Activated T-helper 9 cell treated with anti-CD3 and anti-CD28 coated beads, Interleukin-2, amount 50 U/mL, for 16 hours (primary cell): ENCODE data around the gene ADGRF3.
"Not testable (repeated sequence)": the region's sequence is repeated elsewhere in the genome, so short reads cannot be mapped to it uniquely, and the experiment has no call there.

Source experiments
- DNase-seq: peaks from one replicate; pipeline ENCODE4 v3.0.0-alpha.2; 2020; ENCODE audit warnings: low read depth

ADGRF3 gene

DNA sequence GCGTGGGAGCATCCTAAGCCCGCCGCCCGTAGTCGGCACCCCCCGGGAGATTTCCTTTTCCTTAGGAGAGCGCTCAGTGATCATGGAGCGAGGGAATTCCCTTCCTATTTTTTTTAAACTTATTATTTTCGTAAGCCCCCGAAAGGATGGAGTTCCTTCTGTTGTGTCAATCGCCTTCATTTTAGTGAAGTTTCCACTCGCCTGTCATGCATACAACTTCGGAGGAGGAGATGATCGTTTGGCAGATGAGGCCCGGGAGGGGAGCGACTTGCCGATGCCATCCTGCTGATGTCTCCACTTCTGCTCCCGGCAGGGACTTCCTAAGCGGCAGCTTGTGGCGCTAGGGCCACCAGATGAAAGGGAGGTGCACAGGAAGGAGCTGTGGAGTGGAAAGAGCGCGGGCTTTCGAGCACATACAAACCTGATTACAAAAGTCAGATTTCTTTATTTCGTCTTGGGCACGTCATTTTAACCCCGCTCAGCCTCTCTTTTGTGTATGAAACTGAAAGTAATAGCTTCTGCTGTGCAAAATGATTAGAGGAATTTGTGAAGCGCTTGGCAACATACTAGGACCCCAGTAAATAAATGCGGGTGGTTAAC is at the start of gene ADGRF3:
Gene ADGRF3 (minus strand): TSS at position 336 of the 600 bp plus-strand sequence. CDS start 555 bp downstream, outside the sequence.
- peak; percentile 33 for DNase-seq

GRCh38 chr2:26395394-26395793 is 48.8 kb upstream of the ADGRF3 start:
- no peak for DNase-seq

DNA sequence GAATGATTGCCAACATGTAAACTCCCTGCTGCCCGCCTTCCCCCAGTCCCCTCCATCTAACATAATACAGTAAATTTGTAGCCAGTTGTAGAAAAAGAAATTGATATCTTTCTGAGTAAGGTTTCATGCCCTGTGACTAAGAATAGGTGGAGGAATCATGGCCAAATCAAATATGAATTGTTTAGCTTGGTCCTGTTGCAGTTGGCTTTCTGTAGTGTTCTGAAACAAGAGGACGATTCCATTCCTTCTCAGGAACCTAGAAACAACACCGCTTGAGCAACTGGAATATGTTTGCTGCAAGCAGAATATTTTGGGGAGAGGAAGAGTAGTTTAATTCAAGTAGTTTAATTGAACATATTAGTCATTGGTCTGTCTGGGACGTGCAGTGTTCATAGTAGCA is 48.1 kb upstream of the ADGRF3 start:
- no peak for DNase-seq

- no peak for DNase-seq
Observed at GRCh38 chr2:26387189-26387588, 40.6 kb upstream of the ADGRF3 start.

GRCh38 chr2:26384597-26384996 is 38.0 kb upstream of the ADGRF3 start:
- no peak for DNase-seq

DNA sequence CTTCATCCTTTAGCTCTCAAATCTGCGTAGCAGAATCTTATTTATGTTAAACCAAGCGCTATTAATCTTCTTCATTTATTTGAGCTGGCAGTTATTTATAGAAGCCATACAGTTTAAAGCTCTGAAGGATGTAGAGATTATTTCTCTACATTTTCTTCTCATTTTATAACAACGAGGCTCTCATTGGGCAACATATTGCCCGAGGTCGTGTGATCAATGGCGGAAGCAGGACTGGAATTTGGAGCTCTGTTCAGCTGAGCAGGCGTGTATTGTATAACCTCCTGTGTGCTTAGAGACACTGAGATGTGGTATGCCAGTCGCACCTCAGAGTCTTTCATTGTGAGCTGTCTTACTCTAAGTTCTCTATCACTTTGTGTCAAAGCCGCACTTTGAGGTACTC is 37.6 kb upstream of the ADGRF3 start:
- DNase-seq = no peak

DNA sequence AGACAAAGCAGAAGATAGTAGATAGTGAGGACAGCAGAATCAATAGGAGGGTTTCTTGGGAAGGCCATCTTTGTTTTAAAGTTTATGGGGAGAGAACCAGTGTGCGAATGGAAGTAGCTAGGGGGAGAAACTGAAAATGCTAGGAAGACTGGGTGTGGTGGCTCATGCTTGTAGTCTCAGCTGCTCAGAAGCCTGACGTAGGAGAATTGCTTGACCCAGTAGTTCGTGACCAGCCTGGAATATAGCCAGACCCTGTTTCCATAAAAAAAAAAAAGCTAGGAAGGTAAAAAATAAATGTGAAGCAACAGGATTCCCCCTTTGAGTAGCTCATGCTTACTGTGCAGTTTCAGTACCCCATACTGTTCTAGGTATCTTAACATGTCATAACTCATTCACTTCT is 36.0 kb upstream of the ADGRF3 start:
- DNase-seq = no peak

- no peak for DNase-seq
Observed at GRCh38 chr2:26380281-26380680, 33.7 kb upstream of the ADGRF3 start.

DNA sequence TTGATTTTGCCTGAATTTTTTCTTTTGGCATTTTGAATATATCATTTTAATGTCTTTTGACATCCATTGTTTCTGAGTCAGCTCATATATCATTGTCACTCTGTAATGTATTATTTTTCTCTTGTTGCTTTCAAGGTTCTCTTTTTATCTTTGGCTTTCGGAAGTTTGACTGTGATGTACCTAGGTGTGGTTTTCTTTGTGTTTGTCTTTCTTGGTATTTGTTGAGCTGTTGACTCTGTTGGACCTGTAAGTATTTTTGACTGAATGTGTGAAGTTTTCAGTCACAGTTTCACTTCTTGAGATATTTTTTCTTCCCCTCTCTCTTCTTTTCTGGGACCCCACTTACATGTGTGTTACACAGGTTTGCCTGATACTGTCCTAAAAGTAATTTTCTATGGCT is 30.2 kb upstream of the ADGRF3 start:
- no peak for DNase-seq

DNA sequence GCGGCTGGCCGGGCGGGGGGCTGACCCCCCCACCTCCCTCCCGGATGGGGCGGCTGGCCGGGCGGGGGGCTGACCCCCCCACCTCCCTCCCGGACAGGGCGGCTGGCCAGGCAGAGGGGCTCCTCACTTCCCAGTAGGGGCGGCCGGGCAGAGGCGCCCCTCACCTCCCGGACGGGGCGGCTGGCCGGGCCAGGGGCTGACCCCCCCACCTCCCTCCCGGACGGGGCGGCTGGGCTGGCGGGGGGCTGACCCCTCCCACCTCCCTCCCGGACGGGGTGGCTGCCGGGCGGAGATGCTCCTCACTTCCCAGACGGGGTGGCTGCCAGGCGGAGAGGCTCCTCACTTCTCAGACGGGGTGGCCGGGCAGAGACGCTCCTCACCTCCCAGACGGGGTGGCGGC is 24.3 kb upstream of the ADGRF3 start:
- DNase-seq = not testable (repeated sequence)

GRCh38 chr2:26369664-26370063 is 23.1 kb upstream of the ADGRF3 start:
- DNase-seq = not testable (repeated sequence)

DNA sequence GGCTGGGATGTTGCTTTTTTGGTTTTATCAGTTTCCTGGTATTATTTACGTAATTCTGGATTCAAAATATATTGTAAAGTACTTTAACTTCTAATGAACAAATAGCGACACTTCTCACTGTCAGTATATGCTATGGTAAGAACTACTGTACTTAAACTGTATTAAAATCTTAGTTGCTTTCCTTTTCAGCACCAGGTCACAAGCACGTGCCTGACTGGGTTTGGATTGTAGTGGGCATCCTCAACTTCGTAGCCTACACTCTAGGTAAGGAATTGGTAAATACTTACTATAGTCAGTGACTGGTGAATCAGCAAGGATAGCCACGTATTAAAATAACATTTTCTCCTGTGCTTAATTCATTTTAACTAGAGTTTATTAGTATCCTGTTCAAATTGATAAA is 20.4 kb upstream of the ADGRF3 start:
- DNase-seq = no peak

DNA sequence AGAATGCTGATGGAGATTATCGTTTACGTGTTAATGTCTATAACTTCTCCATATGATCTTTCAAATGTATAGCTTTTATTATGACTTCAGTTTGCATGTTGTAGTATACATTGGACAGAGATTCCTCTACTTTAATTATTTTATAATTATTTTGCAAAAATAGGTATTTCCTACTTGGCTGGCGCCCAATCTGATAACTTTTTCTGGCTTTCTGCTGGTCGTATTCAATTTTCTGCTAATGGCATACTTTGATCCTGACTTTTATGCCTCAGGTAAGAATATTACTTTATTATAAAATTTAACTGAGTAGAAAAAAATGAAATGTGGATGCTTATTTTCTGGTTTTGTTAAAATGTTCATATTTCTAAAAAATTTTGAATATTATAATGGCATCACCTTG is 18.1 kb upstream of the ADGRF3 start:
- DNase-seq = no peak

DNA sequence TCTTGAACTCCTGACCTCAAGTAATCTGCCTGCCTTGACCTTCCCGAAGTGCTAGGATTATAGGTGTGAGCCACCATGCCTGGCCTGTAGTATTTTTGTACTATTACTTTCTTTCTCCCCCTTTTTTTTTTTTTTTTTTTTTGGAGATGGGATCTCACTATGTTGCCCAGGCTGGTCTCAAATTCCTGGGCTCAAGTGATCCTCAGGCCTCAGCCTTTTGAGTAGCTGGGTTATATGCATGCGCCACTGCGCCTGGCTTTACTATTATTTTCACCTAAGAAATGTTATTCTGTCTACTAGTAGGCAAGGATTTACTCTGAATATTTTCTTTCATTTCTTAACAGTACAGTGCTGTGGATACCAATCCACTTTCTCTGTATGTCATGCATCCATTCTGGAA is 17.4 kb upstream of the ADGRF3 start:
- DNase-seq = no peak

- no peak for DNase-seq
Observed at GRCh38 chr2:26363323-26363722, 16.7 kb upstream of the ADGRF3 start.

DNA sequence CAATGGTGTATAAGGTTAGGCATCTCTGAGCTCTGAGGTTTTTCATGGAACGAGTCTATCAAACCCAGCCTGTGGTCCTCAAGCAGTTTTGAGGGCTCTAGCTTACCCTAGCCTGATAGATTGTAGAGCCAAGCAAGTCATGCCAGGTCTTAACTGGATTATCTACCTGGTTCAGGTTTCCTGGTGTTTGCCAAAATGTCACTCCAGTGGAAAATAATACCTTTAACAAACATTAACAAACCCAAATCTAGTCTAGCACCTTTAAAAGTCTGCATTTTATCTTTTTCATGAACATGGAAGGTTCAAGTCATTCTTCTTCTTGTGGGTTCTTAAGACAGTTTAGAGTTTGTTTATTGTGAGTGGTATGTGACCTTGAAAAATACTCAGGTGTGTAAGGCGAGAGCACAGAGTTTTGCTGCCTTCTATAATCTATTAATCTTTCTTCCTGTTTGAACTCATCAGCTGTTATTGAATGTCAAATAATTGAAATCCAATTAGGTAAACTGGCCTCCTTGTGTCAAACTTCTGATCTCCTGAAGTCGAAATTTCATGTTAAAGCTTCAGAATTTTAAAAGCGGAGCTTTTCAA is 13.4 kb upstream of the ADGRF3 start:
- no peak for DNase-seq

DNA sequence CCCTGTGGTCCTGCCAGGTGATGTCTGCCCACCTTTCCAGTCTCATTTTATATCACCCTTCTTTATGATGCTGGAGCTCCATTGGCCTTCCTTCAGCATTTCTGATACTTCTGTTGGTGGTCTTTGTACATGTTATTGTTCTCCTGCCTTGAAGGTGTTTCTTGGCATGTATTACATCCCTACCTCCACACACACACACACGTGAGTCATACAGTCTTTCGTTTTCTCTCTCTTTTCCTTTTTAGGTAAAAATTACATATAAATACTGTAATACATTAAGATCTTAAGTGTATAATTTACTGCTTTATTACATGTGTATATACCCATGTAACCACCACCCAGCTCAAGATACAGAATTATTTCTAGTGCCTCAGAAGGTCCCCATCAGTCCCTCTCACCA is 10.2 kb upstream of the ADGRF3 start:
- DNase-seq = no peak

GRCh38 chr2:26356111-26356510 is 9.5 kb upstream of the ADGRF3 start:
- no peak for DNase-seq

DNA sequence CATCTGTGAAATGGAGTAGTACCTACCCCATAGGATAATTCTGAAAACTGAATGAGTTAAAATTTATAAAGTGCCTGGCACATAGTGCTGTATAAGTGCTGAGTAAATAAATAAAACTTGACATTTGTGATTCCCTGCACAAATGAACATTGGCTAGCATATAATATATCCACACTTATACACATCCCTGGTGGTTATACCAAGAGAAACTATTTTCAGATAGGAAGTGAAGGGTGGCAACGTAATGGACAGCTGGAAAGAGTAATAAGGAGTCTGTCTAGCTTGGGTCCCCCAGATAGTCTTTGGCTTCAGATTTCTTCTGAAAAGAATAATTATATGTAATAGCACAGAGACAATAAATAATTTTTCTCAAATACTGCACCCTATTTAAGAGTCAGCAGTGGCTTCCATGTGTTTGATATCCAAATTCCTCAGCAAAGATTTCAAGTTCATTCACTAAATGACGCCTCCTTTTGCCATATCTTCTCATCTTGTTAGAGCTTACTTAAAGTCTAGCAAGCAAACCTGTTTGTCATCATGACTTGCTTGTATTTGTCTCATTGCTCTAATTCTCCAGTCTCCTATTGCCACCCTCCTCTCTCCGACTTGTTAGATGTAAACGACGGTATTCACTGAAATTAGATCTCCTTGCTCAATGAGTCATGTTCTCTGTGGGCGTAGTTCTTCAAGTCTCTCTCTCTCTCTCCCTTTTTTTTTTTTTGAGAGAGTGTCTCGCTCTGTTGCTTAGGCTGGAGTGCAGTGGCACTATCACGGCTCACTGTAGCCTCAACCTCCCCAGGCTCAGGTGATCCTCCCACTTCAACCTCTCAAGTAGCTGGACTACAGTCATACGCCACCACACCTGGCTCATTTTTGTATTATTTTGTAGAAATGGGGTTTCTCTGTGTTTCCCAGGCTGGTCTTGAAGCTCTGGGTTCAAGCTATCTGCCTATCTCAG is 8.7 kb upstream of the ADGRF3 start:
- no peak for DNase-seq

DNA sequence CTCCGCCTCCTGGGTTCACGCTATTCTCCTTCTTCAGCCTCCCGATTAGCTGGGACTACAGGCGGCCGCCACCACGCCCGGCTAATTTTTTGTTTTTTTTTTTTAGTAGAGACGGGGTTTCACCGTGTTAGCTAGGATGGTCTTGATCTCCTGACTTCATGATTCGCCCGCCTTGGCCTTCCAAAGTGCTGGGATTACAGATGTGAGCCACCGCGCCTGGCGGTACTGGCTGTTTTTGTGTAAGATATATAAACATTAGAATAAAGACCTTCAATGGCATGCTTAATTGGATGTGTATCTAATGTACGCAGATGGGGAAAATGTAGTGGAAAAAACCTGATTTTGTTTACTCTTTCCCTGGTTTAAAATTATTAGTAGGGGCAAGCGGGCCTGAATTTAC is 7.9 kb upstream of the ADGRF3 start:
- DNase-seq = not testable (repeated sequence)

DNA sequence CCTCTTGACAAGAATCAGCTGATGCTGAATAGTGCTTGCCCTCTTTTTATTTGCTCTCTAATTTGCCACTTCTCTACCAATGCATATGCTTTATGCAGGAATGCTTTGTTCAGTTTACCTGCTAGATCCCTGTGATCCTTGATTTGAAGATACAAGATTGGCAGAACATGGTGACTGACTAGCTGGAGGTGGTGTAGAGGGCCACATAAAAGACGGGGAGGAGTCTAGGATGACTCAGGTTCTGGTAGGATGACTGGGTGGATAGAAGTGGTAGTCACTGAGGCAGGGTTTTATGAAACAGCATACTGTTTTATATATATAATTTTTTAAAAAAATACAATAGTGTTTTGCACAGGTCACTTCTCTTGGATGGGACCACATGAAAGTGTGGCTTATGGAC is 6.3 kb upstream of the ADGRF3 start:
- DNase-seq = no peak

DNA sequence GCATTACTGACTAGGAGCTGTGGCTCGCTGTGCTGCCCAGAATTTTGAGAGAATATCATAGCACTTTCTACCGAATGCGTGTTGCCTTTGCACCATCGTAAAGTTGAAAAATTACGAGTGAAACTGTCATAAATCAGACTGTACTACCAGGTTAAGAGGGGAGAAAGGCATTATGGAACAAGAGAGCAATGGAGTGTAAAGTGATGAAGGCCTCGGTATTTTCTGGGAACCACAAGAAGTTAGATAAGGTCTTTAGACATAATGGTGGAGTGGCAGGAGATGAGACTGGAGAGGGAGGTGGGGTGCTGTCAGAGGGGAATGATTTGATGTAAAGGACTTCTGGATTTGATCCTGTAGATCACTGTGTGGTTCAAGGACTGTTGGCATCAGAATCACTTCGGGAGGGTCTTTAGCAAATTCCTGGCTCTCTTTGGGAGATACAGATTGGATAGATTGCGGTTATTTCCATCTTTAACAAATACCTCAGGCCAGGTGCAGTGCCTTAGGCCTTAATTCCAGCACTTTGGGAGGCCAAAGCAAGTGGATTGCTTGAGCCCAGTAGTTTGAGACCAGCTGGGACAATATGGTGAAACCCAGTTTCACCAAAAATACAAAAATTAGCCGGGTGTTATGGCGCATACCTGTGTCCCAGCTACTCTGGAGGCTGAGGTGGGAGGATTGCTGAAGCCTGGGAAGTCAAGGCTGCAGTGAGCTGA is 4.9 kb upstream of the ADGRF3 start:
- DNase-seq = no peak
